Neural crest cell (in vitro differentiated cells): ENCODE results near the gene ATF5. TPM values are rescaled to one million over a fixed set of nuclear protein-coding genes. Genes with fewer than 3 reads are reported as not detected.

ENCODE experiments used
- DNase-seq: peaks from one replicate; pipeline ENCODE4 v3.0.0; 2021; ENCODE audit warnings: low read depth, mixed read lengths, low spot score
- H3K27ac Mint-ChIP-seq: one replicate; pipeline ENCODE4 v1.8.0; 2021; ENCODE audit warnings: mild to moderate bottlenecking, mixed read lengths; ENCODE audit not compliant: unreplicated experiment
- H3K27me3 Mint-ChIP-seq: 2 replicates; pipeline ENCODE4 v1.8.0; 2021; ENCODE audit warnings: low read depth, mild to moderate bottlenecking, mixed read lengths
- H3K36me3 Mint-ChIP-seq: 2 replicates; pipeline ENCODE4 v1.8.0; 2021; ENCODE audit warnings: low read depth, mild to moderate bottlenecking, mixed read lengths
- H3K4me1 Mint-ChIP-seq: 2 replicates; pipeline ENCODE4 v1.8.0; 2021; ENCODE audit warnings: mixed read lengths
- H3K4me3 Mint-ChIP-seq: one replicate; pipeline ENCODE4 v1.8.0; 2021; ENCODE audit warnings: mild to moderate bottlenecking, mixed read lengths
- H3K9me3 Mint-ChIP-seq: 2 replicates; pipeline ENCODE4 v1.8.0; 2021; ENCODE audit warnings: mixed read lengths
- long read RNA-seq: library from polyadenylated mRNA; unstranded; transcript quantifications from one replicate; pipeline ENCODE4 v2.0.0, GENCODE V29; 2020
- total RNA-seq: library from RNA; stranded (reverse); gene quantifications from 2 replicates; pipeline ENCODE4 v1.2.1, GENCODE V29; 2021
- TF ChIP-seq, protein P1 (sequence below): fragments of 200-600 bp; sonication (generic); conservative IDR thresholded peaks from 2 replicates; pipeline ENCODE4 v1.5.0; 2021; ENCODE audit warnings: antibody characterized with exemption, mild to moderate bottlenecking

Gene ATF5, protein sequence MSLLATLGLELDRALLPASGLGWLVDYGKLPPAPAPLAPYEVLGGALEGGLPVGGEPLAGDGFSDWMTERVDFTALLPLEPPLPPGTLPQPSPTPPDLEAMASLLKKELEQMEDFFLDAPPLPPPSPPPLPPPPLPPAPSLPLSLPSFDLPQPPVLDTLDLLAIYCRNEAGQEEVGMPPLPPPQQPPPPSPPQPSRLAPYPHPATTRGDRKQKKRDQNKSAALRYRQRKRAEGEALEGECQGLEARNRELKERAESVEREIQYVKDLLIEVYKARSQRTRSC
- total RNA-seq, result 23.4 and 24.2 TPM in 2 replicates
- long read RNA-seq, partial matches to known transcripts, result 0 of 1 reads
- long read RNA-seq, other reads (novel, unspliced or antisense), result 1 of 1 reads

- Mint-ChIP-seq H3K9me3 (peaks cover 5% of the 10 kb centered on the region), H3K27ac (peak within 1 kb of the TSS; percentile 100), H3K4me1 (peaks cover 39% of the 10 kb centered on the region), H3K27me3 (peaks cover 16% of the 10 kb centered on the region), H3K4me3 (peak within 1 kb of the TSS; percentile 96), H3K36me3 (peaks cover 31% of the 10 kb centered on the region)
- TF ChIP-seq, protein P1, sequence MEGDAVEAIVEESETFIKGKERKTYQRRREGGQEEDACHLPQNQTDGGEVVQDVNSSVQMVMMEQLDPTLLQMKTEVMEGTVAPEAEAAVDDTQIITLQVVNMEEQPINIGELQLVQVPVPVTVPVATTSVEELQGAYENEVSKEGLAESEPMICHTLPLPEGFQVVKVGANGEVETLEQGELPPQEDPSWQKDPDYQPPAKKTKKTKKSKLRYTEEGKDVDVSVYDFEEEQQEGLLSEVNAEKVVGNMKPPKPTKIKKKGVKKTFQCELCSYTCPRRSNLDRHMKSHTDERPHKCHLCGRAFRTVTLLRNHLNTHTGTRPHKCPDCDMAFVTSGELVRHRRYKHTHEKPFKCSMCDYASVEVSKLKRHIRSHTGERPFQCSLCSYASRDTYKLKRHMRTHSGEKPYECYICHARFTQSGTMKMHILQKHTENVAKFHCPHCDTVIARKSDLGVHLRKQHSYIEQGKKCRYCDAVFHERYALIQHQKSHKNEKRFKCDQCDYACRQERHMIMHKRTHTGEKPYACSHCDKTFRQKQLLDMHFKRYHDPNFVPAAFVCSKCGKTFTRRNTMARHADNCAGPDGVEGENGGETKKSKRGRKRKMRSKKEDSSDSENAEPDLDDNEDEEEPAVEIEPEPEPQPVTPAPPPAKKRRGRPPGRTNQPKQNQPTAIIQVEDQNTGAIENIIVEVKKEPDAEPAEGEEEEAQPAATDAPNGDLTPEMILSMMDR, result no peak
- peak; percentile 95 for DNase-seq
Measured at GRCh38 chr19:49929121-49929610, at the start of gene ATF5, which contains the start of gene NUP62. Gene ATF5, plus strand, starts transcription at chr19:49929205. Its CDS starts 1,646 bp downstream, at chr19:49930851. Gene NUP62, minus strand, starts transcription at chr19:49929504. Its CDS starts 19,697 bp downstream, at chr19:49909807.

DNA sequence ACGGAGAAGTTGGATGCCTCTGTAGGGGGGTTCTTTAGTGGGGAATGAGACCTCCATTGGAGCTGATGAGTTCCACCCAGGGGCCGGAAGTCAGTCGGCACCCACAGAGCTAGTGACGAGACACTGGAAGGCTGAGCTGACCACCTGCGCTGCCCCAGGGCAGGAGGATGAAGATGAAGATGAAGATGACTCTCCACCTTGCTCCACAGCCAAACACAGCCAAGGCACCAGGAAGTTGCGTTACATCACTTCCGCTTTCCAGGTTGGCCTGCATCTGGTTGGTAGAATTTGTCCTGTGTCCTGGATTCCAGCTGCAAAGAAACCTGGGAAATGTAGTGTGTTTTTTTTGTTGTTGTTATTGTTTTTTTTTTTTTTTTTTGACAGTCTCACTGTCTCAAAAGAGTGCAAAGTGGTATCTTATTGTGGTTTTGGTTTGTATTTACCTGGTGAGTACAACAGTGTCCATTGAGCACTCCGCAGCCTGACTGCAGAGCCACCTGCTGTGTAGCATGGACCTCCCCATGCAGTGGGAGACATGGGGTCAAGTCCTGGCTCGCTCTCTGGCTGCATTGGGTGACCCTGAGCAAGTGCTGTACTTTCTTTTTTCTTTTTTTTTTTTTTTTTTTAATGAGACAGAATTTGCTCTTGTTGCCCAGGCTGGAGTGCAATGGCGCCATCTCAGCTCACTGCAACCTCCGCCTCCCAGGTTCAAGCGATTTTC is 49.6 kb upstream of the ATF5 start:
- Mint-ChIP-seq H3K4me3 (peak overlapping the region; percentile 29), H3K36me3 (peaks cover 13% of the 10 kb centered on the region), H3K9me3 (no peaks in the 10 kb centered on the region), H3K27me3 (no peaks in the 10 kb centered on the region), H3K27ac (no peak overlapping the region), H3K4me1 (peaks cover 21% of the 10 kb centered on the region)
- no peak for DNase-seq
- TF ChIP-seq, protein P1, result no peak

DNA sequence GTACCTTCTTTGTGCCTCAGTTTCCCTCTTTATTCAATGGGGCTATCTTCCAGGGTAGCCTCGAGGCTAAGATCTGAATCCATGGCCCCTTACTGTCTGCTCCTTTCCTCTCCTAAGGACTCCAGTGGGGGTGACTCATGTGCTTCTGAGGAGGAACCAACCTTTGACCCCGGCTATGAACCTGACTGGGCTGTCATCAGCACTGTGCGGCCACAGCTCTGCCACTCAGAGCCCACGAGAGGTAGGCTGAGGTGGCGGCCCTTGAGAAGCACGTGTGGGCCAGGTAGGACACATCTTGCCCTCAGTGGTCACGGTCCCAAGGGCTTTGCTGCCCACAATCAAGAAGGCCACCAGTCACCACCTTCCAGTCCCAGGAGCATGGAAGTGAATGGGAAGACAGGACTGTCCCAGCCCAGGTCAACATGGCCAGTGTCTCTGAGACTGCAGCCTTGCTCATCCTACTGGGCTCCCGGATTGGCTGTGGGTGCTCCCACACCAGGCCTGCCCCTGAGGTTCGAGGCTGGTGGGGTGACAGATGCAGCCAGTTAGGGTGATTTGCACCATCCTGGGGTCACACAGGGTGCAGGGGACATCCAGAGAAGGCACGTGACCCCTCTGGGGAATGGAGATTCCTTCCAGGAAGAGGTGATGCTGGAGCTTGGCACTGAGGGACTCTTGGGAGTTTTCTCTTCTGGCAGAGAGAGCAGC is 48.7 kb upstream of the ATF5 start:
- H3K27me3 Mint-ChIP-seq, result no peaks in the 10 kb centered on the region
- no peak overlapping the region for H3K27ac Mint-ChIP-seq
- peaks cover 17% of the 10 kb centered on the region for H3K36me3 Mint-ChIP-seq
- H3K4me1 Mint-ChIP-seq, result peaks cover 21% of the 10 kb centered on the region
- TF ChIP-seq, protein P1, result no peak
- DNase-seq, result no peak
- no peaks in the 10 kb centered on the region for H3K9me3 Mint-ChIP-seq
- H3K4me3 Mint-ChIP-seq, result peak overlapping the region; percentile 27

- H3K4me3 Mint-ChIP-seq, result peak overlapping the region; percentile 41
- no peaks in the 10 kb centered on the region for H3K9me3 Mint-ChIP-seq
- no peak for DNase-seq
- H3K4me1 Mint-ChIP-seq, result peaks cover 14% of the 10 kb centered on the region
- H3K27ac Mint-ChIP-seq, result no peak overlapping the region
- TF ChIP-seq, protein P1, result no peak
- peaks cover 18% of the 10 kb centered on the region for H3K36me3 Mint-ChIP-seq
- H3K27me3 Mint-ChIP-seq, result no peaks in the 10 kb centered on the region
Measured at GRCh38 chr19:49881186-49881585, 47.8 kb upstream of the ATF5 start.

GRCh38 chr19:49881672-49882394 is 47.2 kb upstream of the ATF5 start:
- peak overlapping the region; percentile 49 for H3K4me3 Mint-ChIP-seq
- DNase-seq, result no peak
- peaks cover 22% of the 10 kb centered on the region for H3K36me3 Mint-ChIP-seq
- TF ChIP-seq, protein P1, result no peak
- no peaks in the 10 kb centered on the region for H3K9me3 Mint-ChIP-seq
- no peak overlapping the region for H3K27ac Mint-ChIP-seq
- no peaks in the 10 kb centered on the region for H3K27me3 Mint-ChIP-seq
- H3K4me1 Mint-ChIP-seq, result peaks cover 14% of the 10 kb centered on the region
